NOMO-1 treated with dmso at 0.1 percent for 144 hours (cell line): ENCODE results near the gene SZT2.
A peak's percentile ranks its signal among the peaks of the same experiment; 100 is the strongest.

ENCODE experiments used
- DNase-seq: peaks from one replicate; lab custom pipeline; 2025; ENCODE audit not compliant: unreplicated experiment; lab: John Stamatoyannopoulos, UW

The SZT2 gene

GRCh38 chr1:43389326-43390313 is at the start of gene SZT2, which contains the start of gene MED8:
Gene SZT2, plus strand, starts transcription at chr1:43389899. Its CDS starts 70 bp downstream, at chr1:43389969.
Gene MED8, minus strand, starts transcription at chr1:43389800. Its CDS starts 36 bp downstream, at chr1:43389764.
- DNase-seq = peak; percentile 87

DNA sequence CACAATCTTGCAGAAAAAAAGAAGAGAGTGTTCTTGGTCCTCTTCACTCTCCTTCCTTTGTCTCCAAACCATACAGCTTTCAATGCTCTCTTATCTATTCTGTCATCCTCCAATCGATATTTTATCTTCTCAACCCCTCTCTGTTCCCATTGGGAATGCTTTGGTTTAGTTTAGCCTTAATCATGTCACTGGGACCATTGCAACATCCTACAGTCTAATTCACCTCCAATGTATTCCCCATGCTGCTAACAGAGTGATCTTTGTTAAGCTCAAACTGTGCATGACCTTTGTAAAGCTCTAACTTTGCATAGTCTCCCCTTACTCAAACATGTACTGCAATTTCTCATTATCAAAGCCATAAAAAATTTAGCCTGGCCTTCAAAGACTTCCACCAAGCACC is 49.1 kb upstream of the SZT2 start:
- DNase-seq = no peak

DNA sequence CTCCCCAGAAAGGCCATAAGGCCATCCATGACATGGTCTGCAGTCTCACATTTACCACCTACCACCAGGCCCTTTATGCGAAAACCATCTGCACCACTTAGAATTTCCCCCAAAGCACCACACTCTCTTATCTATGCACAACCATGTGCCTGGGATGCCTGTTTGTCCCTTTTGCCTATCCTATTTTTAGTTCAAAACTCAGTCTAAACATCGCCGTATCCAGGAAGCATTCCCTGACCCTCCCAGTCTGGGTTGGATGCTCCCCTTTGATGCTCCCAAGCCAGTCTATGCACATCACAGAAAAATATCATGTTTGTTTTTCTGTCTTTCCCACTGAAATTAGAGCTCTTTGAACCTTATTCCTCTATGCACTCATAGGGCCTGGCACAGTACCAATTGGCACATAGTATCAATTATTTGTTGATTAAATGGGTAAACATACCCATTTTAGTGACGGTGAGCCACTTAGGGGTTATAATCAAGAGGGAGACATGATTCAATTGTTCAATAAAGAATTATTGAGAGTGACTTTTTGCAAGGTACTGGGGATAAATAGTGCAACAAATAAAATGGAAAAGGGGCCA is 45.3 kb upstream of the SZT2 start:
- no peak for DNase-seq

DNA sequence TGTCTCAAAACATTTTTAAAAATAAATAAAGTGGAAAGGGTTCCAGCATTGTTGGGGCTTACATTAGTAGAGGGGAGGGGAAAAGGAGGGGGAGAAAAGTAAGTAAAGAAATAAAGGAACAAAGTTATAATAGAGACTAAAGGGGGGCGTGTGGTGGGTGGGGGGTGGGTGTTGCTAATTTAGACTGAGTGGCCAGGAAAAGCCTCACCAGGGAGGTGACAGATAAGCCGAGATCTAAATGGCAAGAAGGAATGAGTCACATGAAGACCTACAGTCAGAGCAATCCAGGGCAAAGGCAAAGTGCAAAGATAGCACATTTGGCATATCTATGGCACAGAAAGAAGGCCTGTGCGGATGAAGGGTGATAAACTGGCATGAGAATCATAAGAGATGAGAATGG is 44.6 kb upstream of the SZT2 start:
- DNase-seq = no peak

DNA sequence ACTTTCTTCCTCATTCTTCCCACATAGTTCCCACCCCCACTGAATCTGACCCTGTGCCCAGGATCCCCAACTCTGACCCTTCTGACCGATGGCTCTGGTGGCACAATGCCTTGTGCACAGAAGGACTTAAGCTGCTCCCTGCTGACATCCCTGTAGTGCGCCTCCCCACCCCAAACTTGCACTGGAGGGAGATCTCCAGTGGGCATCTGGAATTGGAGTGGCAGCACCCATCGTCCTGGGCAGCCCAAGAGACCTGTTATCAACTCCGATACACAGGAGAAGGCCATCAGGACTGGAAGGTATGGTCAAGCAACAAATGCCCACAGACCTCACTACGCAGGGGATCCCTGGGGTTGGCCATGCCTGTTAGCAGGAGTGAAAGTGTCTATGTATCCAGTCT is 43.1 kb upstream of the SZT2 start:
- no peak for DNase-seq

- no peak for DNase-seq
Measured at GRCh38 chr1:43348343-43348808, 41.3 kb upstream of the SZT2 start.

DNA sequence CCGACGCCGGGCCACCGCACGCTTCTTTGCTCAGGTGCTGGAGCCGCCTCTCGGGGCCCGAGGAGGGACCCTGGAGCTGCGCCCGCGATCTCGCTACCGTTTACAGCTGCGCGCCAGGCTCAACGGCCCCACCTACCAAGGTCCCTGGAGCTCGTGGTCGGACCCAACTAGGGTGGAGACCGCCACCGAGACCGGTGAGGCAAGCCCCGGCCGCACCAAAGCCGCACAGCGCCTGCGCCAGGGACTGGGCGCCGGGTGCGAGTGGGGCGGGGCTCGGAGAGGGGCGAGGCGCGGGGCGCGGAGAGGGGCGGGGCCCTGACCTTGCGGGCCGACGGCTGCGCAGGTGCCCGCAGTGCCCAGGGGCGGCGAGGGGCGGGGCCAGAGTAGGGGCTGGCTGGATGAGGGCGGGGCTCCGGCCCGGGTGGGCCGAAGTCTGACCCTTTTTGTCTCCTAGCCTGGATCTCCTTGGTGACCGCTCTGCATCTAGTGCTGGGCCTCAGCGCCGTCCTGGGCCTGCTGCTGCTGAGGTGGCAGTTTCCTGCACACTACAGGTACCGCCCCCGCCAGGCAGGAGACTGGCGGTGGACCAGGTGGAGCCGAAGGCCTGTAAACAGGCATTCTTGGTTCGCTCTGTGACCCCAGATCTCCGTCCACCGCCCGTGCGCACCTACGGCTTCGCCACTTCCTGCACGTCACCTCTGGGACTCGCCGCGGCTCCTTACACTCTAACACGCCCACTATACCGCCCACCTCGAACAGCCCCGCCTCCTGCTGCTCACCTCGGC is 40.7 kb upstream of the SZT2 start:
- DNase-seq = peak; percentile 37

GRCh38 chr1:43349594-43350306 is 39.9 kb upstream of the SZT2 start:
- DNase-seq = no peak

- no peak for DNase-seq
Measured at GRCh38 chr1:43350976-43351375, 38.7 kb upstream of the SZT2 start.

DNA sequence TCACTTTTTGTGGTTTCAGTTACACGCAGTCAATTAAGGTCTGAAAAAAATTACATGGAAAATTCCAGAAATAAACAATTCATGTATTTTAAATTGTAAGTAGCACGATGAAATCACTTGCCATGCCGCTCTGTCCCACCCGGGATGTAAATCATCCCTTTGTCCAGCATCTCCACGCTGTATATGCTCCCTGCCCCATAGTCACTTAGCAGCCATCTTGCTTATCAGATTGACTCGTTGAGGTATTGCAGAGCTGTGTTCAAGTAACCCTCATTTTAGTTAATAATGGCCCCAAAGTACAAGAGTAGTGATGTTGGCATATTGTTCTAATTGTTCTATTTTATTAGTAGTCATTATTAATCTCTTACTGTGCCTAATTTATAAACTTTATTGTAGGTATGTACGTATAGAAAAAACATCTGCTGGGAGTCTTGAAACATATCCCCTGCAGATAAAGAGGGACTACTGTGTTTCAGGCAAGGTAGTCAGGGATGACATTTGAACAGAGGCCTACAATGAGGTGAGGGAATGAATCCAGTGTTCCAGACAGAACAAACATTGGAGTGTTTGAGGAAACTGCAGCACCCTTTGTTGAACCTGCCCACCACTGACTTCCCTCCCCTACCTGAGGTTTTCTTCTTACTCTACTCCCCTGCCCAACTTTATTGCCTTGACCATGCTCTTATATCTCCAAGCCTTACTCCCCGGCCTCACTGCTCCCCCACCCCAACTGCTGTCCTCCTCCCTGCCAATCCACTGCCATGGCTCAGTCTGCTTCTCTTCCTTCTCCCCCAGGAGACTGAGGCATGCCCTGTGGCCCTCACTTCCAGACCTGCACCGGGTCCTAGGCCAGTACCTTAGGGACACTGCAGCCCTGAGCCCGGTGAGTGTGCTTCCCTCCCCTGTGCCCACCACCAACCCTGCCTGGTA is 38.0 kb upstream of the SZT2 start:
- DNase-seq = no peak

DNA sequence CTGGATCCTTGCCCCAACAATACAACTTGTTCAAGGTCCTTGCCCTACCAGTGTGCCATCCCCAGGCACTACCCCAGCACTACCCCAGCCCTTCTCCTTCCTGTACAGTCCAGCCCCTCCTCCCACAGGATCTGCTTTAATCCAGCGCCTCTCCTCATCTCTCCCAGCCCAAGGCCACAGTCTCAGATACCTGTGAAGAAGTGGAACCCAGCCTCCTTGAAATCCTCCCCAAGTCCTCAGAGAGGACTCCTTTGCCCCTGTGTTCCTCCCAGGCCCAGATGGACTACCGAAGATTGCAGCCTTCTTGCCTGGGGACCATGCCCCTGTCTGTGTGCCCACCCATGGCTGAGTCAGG is 37.4 kb upstream of the SZT2 start:
- DNase-seq = no peak

GRCh38 chr1:43352881-43353280 is 36.8 kb upstream of the SZT2 start:
- DNase-seq = no peak

DNA sequence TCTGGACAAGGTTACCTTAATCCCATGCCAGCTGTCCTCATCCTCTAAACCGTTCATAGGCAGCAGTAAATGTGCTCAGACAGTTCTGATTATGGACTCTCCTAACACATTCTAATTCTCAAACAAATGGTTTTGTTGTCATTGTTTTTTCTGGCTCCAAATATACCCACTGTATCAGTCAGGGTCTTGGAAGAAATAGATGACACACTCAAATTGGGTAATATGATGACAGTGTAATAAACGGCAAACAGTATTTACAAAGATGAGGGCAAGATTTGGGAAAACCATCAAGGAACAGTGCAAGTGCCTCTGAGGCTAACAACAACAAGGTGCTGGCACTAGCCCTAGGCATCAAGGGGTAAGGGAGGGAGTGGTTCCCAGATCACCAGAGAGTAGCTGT is 35.2 kb upstream of the SZT2 start:
- DNase-seq = no peak

DNA sequence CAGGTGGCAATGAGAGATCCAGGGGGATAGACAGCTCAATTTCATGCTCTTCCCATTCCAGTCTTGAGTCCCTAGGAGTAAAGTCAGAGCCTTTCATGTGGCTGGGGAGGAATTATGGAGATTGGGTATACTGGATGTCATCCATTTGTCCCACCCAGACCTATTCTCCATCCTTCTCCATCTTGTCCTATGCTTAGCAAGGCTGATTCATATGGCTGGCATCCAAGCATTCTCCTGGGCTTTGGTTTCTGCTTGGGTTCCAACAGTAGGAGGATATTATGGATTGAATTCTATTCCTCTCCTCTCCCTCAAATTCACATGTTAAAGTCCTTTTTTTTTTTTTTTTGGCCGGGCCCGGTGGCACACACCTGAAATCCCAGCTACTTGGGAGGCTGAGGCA is 34.8 kb upstream of the SZT2 start:
- DNase-seq = no peak

- no peak for DNase-seq
Measured at GRCh38 chr1:43357251-43357650, 32.4 kb upstream of the SZT2 start.

- peak; percentile 31 for DNase-seq
Measured at GRCh38 chr1:43358121-43358745, 31.5 kb upstream of the SZT2 start.

DNA sequence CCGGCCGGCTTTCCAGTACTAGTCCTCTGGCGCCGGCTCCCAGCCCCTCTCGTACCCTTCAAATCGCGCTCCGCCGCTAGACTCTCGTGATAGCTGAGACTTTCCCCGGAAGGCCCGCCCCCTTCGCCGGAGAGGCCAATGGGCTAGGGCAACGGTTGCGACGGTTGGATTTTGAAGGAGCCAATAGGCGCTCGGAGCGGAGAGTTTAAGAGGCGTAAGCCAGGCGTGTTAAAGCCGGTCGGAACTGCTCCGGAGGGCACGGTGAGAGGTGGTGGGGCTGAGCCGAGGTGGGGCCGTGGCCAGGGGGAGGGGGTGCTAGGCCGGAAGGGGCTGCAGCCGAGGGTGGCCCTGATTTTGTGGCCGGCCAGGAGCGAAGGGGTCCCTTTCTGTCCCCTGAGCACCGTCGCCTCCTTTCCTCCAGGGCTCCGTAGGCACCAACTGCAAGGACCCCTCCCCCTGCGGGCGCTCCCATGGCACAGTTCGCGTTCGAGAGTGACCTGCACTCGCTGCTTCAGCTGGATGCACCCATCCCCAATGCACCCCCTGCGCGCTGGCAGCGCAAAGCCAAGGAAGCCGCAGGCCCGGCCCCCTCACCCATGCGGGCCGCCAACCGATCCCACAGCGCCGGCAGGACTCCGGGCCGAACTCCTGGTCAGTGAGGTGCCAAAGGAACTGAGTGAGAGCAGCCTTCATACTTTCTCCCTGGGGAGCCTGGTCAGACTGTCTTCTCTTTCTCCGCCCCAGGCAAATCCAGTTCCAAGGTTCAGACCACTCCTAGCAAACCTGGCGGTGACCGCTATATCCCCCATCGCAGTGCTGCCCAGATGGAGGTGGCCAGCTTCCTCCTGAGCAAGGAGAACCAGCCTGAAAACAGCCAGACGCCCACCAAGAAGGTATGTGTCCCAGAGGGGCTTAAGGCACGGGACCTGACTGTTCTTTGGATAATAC is 30.7 kb upstream of the SZT2 start, which contains the start of gene CDC20:
TSS of gene CDC20 (plus strand) at position 236 of the 948 bp plus-strand sequence. CDS start at position 471, 235 bp downstream.
- DNase-seq = peak; percentile 98

DNA sequence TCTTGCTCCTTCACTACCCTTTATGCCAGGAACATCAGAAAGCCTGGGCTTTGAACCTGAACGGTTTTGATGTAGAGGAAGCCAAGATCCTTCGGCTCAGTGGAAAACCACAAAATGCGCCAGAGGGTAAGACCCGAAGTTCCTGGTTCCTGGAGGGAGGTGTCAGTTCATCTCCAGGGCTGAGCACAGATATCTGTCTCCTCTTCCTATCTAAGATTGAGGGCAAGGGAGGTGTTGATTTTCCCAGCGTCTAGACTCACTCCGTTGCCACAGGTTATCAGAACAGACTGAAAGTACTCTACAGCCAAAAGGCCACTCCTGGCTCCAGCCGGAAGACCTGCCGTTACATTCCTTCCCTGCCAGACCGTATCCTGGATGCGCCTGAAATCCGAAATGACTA is 30.0 kb upstream of the SZT2 start:
- no peak for DNase-seq
